HepG2 (cell line): ENCODE results near the gene TLE7. TPM values are rescaled to one million over a fixed set of nuclear protein-coding genes. Genes with fewer than 3 reads are reported as not detected.
A peak's percentile ranks its signal among the peaks of the same experiment; 100 is the strongest.

Experiments
- DNMT1 ChIP-seq: sonication (generic); formaldehyde crosslinking; IDR thresholded peaks from 2 replicates; pipeline ENCODE4 v1.5.1; 2020; ENCODE audit warnings: mild to moderate bottlenecking, missing genetic modification reagents
- FOXA1 ChIP-seq, 2 experiments: fragments of 450-650 bp in 1 of 2; sonication (generic) in 1 of 2; formaldehyde crosslinking in 1 of 2; IDR thresholded peaks; 2 replicates each; pipeline versions ENCODE4 v1.4.0 to v1.6.1; 2016 to 2020; ENCODE audit warnings: missing genetic modification reagents in 1 of 2
- GMEB1 ChIP-seq: sonication (generic); formaldehyde crosslinking; IDR thresholded peaks from 2 replicates; pipeline ENCODE4 v1.5.1; 2020; ENCODE audit warnings: missing genetic modification reagents, mild to moderate bottlenecking, borderline replicate concordance
- KAT8 ChIP-seq: IDR thresholded peaks from 2 replicates; pipeline ENCODE4 v1.6.1; 2016; ENCODE audit warnings: missing genetic modification reagents, missing compliant biosample characterization
- MTF1 ChIP-seq: sonication (generic); formaldehyde crosslinking; IDR thresholded peaks from 2 replicates; pipeline ENCODE4 v1.5.0; 2020; ENCODE audit warnings: missing genetic modification reagents
- PAX8 ChIP-seq: sonication (generic); formaldehyde crosslinking; IDR thresholded peaks from 2 replicates; pipeline ENCODE4 v1.8.0; 2022; ENCODE audit warnings: mild to moderate bottlenecking, missing genetic modification reagents, borderline replicate concordance
- PHF5A ChIP-seq: IDR thresholded peaks from one replicate; pipeline ENCODE4 v1.6.1; 2018; ENCODE audit warnings: low read depth, missing genetic modification reagents; ENCODE audit not compliant: unreplicated experiment
- RAD51 ChIP-seq: fragments of 450-650 bp; IDR thresholded peaks from 2 replicates; pipeline ENCODE4 v1.6.1; 2016; ENCODE audit warnings: borderline replicate concordance
- RNF2 ChIP-seq: fragments of 450-650 bp; conservative IDR thresholded peaks from 2 replicates; pipeline ENCODE4 v1.6.1; 2016; ENCODE audit warnings: low read depth
- ZFP36L1 ChIP-seq: sonication (generic); formaldehyde crosslinking; IDR thresholded peaks from 2 replicates; pipeline ENCODE4 v1.8.0; 2022; ENCODE audit warnings: mild to moderate bottlenecking, missing genetic modification reagents, moderate library complexity
- ZNF33B ChIP-seq: sonication (generic); formaldehyde crosslinking; IDR thresholded peaks from 2 replicates; pipeline ENCODE4 v1.5.1; 2020; ENCODE audit warnings: mild to moderate bottlenecking, missing genetic modification reagents
- ZNF558 ChIP-seq: sonication (generic); formaldehyde crosslinking; IDR thresholded peaks from 2 replicates; pipeline ENCODE4 v1.9.0; 2022; ENCODE audit warnings: mild to moderate bottlenecking, missing genetic modification reagents, borderline replicate concordance
- polyA plus RNA-seq, 8 experiments: library from polyadenylated mRNA; depleted of rRNA in 3 of 8; stranded (reverse) in 7 of 8; unstranded in 1 of 8; fragments of >200 nt; fragmentation: Illumina TruSeq in 4 of 8; extraction: Trizol in 4 of 8; gene quantifications; 2 replicates each; pipeline versions ENCODE4 v1.2.1 to v1.2.3, GENCODE V29; 2011 to 2016; ENCODE audit warnings: low read depth in 4 of 8, missing spikeins in 1 of 8, mixed read lengths in 1 of 8; ENCODE audit not compliant: insufficient read depth in 1 of 8
- total RNA-seq, 5 experiments: library from RNA; depleted of rRNA; stranded (reverse); fragments of >200 nt; fragmentation: Illumina TruSeq; extraction: Trizol; gene quantifications; 2 replicates each; pipeline ENCODE4 v1.2.3, GENCODE V29; 2016; ENCODE audit warnings: low read depth in 1 of 5
- TF ChIP-seq, protein P1 (sequence below), 2 experiments: sonication (generic) in 1 of 2; formaldehyde crosslinking in 1 of 2; IDR thresholded peaks; 2 replicates each; pipeline versions ENCODE4 v1.6.1 to v1.9.0; 2014 to 2022; ENCODE audit warnings: antibody characterized with exemption in 1 of 2, borderline replicate concordance in 1 of 2, inconsistent platforms in 1 of 2, low read depth in 1 of 2, missing genetic modification reagents in 1 of 2
- TF ChIP-seq, protein P2 (sequence below): sonication (generic); formaldehyde crosslinking; IDR thresholded peaks from 2 replicates; pipeline ENCODE4 v1.4.0; 2020; ENCODE audit warnings: missing genetic modification reagents

The TLE7 gene
- total and polyA plus RNA-seq, 2 of the 13 experiments (the other 11 are each of a cell fraction or from before 2014, with no cell fraction given): not detected

- TF ChIP-seq, protein P1, sequence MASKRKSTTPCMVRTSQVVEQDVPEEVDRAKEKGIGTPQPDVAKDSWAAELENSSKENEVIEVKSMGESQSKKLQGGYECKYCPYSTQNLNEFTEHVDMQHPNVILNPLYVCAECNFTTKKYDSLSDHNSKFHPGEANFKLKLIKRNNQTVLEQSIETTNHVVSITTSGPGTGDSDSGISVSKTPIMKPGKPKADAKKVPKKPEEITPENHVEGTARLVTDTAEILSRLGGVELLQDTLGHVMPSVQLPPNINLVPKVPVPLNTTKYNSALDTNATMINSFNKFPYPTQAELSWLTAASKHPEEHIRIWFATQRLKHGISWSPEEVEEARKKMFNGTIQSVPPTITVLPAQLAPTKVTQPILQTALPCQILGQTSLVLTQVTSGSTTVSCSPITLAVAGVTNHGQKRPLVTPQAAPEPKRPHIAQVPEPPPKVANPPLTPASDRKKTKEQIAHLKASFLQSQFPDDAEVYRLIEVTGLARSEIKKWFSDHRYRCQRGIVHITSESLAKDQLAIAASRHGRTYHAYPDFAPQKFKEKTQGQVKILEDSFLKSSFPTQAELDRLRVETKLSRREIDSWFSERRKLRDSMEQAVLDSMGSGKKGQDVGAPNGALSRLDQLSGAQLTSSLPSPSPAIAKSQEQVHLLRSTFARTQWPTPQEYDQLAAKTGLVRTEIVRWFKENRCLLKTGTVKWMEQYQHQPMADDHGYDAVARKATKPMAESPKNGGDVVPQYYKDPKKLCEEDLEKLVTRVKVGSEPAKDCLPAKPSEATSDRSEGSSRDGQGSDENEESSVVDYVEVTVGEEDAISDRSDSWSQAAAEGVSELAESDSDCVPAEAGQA (IDR thresholded peaks at IDR 0.05; ENCODE audit: low read depth): peak; percentile 93
- TF ChIP-seq, protein P1 (CRISPR knock-in tag; IDR thresholded peaks at IDR 0.05; ENCODE audit: borderline replicate concordance): no peak
- TF ChIP-seq ZFP36L1 (CRISPR knock-in tag) (0 out of 2 replicates have a peak, but pooled peaks have one; percentile 45), GMEB1 (CRISPR knock-in tag) (peak; percentile 79; the same call in 1 of the 2 replicates), DNMT1 (CRISPR knock-in tag) (peak; percentile 96; the same call in 1 of the 2 replicates), RAD51 (no peak), PHF5A (peak; percentile 11), KAT8 (peak; percentile 99), RNF2 (0 out of 2 replicates have a peak, but pooled peaks have one; percentile 21), MTF1 (CRISPR knock-in tag) (no peak), ZNF33B (0 out of 2 replicates have a peak, but pooled peaks have one; percentile 52), PAX8 (no peak), ZNF558 (CRISPR knock-in tag) (0 out of 2 replicates have a peak, but pooled peaks have one; percentile 36), FOXA1 (IDR thresholded peaks at IDR 0.05) (no peak), FOXA1 (CRISPR knock-in tag; IDR thresholded peaks at IDR 0.05) (peak; percentile 7)
- TF ChIP-seq, protein P2, sequence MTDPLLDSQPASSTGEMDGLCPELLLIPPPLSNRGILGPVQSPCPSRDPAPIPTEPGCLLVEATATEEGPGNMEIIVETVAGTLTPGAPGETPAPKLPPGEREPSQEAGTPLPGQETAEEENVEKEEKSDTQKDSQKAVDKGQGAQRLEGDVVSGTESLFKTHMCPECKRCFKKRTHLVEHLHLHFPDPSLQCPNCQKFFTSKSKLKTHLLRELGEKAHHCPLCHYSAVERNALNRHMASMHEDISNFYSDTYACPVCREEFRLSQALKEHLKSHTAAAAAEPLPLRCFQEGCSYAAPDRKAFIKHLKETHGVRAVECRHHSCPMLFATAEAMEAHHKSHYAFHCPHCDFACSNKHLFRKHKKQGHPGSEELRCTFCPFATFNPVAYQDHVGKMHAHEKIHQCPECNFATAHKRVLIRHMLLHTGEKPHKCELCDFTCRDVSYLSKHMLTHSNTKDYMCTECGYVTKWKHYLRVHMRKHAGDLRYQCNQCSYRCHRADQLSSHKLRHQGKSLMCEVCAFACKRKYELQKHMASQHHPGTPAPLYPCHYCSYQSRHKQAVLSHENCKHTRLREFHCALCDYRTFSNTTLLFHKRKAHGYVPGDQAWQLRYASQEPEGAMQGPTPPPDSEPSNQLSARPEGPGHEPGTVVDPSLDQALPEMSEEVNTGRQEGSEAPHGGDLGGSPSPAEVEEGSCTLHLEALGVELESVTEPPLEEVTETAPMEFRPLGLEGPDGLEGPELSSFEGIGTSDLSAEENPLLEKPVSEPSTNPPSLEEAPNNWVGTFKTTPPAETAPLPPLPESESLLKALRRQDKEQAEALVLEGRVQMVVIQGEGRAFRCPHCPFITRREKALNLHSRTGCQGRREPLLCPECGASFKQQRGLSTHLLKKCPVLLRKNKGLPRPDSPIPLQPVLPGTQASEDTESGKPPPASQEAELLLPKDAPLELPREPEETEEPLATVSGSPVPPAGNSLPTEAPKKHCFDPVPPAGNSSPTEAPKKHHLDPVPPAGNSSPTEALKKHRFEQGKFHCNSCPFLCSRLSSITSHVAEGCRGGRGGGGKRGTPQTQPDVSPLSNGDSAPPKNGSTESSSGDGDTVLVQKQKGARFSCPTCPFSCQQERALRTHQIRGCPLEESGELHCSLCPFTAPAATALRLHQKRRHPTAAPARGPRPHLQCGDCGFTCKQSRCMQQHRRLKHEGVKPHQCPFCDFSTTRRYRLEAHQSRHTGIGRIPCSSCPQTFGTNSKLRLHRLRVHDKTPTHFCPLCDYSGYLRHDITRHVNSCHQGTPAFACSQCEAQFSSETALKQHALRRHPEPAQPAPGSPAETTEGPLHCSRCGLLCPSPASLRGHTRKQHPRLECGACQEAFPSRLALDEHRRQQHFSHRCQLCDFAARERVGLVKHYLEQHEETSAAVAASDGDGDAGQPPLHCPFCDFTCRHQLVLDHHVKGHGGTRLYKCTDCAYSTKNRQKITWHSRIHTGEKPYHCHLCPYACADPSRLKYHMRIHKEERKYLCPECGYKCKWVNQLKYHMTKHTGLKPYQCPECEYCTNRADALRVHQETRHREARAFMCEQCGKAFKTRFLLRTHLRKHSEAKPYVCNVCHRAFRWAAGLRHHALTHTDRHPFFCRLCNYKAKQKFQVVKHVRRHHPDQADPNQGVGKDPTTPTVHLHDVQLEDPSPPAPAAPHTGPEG (CRISPR knock-in tag): peak; percentile 82; the same call in 1 of the 2 replicates
Measured at GRCh38 chr16:71484006-71484893, 42.4 kb upstream of the TLE7 start (continued).
